HG02981 (cell line): ENCODE measurements around the gene GEN1.
"Not testable (repeated sequence)": the region's sequence is repeated elsewhere in the genome, so short reads cannot be mapped to it uniquely, and the experiment has no call there.

Experiments used
- ATAC-seq: cut with Tn5 transposase; IDR thresholded peaks from one replicate; pipeline ENCODE4 v1.9.1; 2021; ENCODE audit warnings: mild to moderate bottlenecking, moderate library complexity; ENCODE audit not compliant: unreplicated experiment

GEN1 gene

GRCh38 chr2:17821535-17822444, 67.9 kb downstream of the GEN1 start:
- peak; percentile 42 for ATAC-seq

GRCh38 chr2:17822445-17823117, 68.6 kb downstream of the GEN1 start:
- peak; percentile 46 for ATAC-seq

- ATAC-seq, result not testable (repeated sequence)
Observed at GRCh38 chr2:17823646-17824045, 69.7 kb downstream of the GEN1 start.

- no peak for ATAC-seq
Observed at GRCh38 chr2:17827316-17827715, 73.4 kb downstream of the GEN1 start.

GRCh38 chr2:17827785-17828184, 73.8 kb downstream of the GEN1 start:
- no peak for ATAC-seq

- ATAC-seq, result peak; percentile 94
Observed at GRCh38 chr2:17830053-17831034, 76.4 kb downstream of the GEN1 start.

GRCh38 chr2:17835516-17835915, 81.6 kb downstream of the GEN1 start:
- no peak for ATAC-seq
